Bronchus fibroblast of lung (primary cell): ENCODE measurements around the gene SCGB2A2. TPM values are rescaled to one million over a fixed set of nuclear protein-coding genes. Genes with fewer than 3 reads are reported as not detected.

Source experiments
- total RNA-seq: library from RNA; depleted of rRNA; stranded (reverse); fragments of >200 nt; gene quantifications from 2 replicates; pipeline ENCODE4 v1.2.3, GENCODE V29; 2015

The SCGB2A2 gene
- not detected in 2 replicates for total RNA-seq

DNA sequence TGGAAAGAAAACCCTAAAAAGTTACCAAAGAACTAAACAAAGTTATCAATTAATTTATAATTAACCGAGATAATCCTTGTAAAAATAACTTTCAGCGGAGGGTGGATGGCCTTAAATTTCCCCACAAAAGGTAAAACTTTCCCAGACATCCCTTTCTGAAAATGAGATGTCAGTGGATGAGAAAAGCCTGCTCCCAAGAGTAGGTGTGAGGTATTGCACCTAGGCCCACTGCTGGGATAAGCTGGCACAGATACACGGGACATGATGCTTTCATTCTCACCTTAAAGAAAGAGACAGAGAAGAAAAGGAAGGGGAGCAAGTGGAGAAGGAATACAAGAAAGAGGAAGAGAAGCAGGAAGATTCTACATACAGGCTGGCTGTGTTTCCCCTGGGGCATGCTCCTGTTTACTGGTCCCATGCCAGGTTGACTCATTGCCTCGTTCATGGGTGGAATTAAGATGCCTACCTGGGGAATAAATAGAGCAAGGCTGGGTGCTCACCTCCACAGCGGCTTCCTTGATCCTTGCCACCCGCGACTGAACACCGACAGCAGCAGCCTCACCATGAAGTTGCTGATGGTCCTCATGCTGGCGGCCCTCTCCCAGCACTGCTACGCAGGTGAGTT is at the start of gene SCGB2A2:
SCGB2A2 (plus strand) TSS at position 505 of the 625 bp plus-strand sequence; CDS start at position 564, 59 bp downstream.

DNA sequence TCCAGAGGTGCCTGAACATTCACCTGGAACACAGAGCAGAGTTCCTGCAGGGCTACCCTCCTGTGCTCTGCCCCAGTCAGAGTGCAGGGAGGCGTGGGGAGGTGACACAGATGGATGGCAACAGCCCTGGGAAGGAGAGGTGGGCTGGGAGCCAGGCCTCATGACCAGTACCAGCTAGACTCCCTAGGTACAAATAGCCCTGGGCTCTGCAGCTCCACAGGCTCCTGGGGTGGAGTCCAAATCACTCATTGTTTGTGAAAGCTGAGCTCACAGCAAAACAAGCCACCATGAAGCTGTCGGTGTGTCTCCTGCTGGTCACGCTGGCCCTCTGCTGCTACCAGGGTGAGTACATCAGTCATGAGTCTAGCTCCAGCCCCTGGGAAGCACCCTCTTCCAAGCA is 27.9 kb upstream of the SCGB2A2 start, which contains the start of gene SCGB1D2:
SCGB1D2 (plus strand) TSS at position 219 of the 400 bp plus-strand sequence; CDS start at position 288, 69 bp downstream.

GRCh38 chr11:62298975-62299374 is 29.0 kb downstream of the SCGB2A2 start, which contains the start of gene SCGB1D4:
SCGB1D4 (minus strand) TSS chr11:62299075; CDS start chr11:62299010, 65 bp downstream.

Other genes starting within 250 kb of the SCGB2A2 start
- gene INCENP, start 146.1 kb upstream of the SCGB2A2 start, total RNA-seq: 53.6 and 60.4 TPM in 2 replicates
- gene SCGB1D1, start 79.9 kb upstream of the SCGB2A2 start, total RNA-seq: not detected in 2 replicates
- not detected in 2 replicates for gene SCGB2A1, start 61.5 kb upstream of the SCGB2A2 start, total RNA-seq
- not detected in 2 replicates for gene SCGB1D2, start 27.9 kb upstream of the SCGB2A2 start, total RNA-seq
- gene SCGB1D4, start 28.9 kb downstream of the SCGB2A2 start, total RNA-seq: not detected in 2 replicates
- gene ASRGL1, start 67.3 kb downstream of the SCGB2A2 start, total RNA-seq: 1.8 and 3.1 TPM in 2 replicates
- gene SCGB1A1, start 148.9 kb downstream of the SCGB2A2 start, total RNA-seq: not detected in 2 replicates